ENCODE results near the gene ASF1B.

GRCh38 chr19:14168993-14169392, 32.6 kb upstream of the ASF1B start:
- TF ChIP-seq POLR2AphosphoS5 (IDR thresholded peaks at IDR 0.05) (no peak), CTCF (IDR thresholded peaks at IDR 0.05) (no peak)

Measured in gastroesophageal sphincter (tissue), 3 donors.